ENCODE results near the gene SLIT1.
A peak's percentile ranks its signal among the peaks of the same experiment; 100 is the strongest.

The SLIT1 gene

GRCh38 chr10:96975136-96975535 is 210.6 kb downstream of the SLIT1 start:
- no peak for TF ChIP-seq ZNF70 (CRISPR knock-in tag; IDR thresholded peaks at IDR 0.05)
- no peak for TF ChIP-seq PPARA (CRISPR knock-in tag; IDR thresholded peaks at IDR 0.05; ENCODE audit: borderline replicate concordance)
- no peak for TF ChIP-seq TCF4 (CRISPR knock-in tag; IDR thresholded peaks at IDR 0.05; ENCODE audit: borderline replicate concordance)
- TF ChIP-seq, protein P1, sequence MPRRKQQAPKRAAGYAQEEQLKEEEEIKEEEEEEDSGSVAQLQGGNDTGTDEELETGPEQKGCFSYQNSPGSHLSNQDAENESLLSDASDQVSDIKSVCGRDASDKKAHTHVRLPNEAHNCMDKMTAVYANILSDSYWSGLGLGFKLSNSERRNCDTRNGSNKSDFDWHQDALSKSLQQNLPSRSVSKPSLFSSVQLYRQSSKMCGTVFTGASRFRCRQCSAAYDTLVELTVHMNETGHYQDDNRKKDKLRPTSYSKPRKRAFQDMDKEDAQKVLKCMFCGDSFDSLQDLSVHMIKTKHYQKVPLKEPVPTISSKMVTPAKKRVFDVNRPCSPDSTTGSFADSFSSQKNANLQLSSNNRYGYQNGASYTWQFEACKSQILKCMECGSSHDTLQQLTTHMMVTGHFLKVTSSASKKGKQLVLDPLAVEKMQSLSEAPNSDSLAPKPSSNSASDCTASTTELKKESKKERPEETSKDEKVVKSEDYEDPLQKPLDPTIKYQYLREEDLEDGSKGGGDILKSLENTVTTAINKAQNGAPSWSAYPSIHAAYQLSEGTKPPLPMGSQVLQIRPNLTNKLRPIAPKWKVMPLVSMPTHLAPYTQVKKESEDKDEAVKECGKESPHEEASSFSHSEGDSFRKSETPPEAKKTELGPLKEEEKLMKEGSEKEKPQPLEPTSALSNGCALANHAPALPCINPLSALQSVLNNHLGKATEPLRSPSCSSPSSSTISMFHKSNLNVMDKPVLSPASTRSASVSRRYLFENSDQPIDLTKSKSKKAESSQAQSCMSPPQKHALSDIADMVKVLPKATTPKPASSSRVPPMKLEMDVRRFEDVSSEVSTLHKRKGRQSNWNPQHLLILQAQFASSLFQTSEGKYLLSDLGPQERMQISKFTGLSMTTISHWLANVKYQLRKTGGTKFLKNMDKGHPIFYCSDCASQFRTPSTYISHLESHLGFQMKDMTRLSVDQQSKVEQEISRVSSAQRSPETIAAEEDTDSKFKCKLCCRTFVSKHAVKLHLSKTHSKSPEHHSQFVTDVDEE (CRISPR knock-in tag; IDR thresholded peaks at IDR 0.05) = no peak
- no peak for ATAC-seq

- peak; percentile 67; the same call in 1 of the 2 replicates for TF ChIP-seq TCF4 (CRISPR knock-in tag; IDR thresholded peaks at IDR 0.05; ENCODE audit: borderline replicate concordance)
- TF ChIP-seq, protein P2, sequence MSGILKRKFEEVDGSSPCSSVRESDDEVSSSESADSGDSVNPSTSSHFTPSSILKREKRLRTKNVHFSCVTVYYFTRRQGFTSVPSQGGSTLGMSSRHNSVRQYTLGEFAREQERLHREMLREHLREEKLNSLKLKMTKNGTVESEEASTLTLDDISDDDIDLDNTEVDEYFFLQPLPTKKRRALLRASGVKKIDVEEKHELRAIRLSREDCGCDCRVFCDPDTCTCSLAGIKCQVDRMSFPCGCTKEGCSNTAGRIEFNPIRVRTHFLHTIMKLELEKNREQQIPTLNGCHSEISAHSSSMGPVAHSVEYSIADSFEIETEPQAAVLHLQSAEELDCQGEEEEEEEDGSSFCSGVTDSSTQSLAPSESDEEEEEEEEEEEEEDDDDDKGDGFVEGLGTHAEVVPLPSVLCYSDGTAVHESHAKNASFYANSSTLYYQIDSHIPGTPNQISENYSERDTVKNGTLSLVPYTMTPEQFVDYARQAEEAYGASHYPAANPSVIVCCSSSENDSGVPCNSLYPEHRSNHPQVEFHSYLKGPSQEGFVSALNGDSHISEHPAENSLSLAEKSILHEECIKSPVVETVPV (CRISPR knock-in tag; IDR thresholded peaks at IDR 0.05) = no peak
- ATAC-seq = peak; percentile 43; the same call in 2 of the 3 replicates
These were observed 211.7 kb downstream of the SLIT1 start for GRCh38 chr10:96973809-96974747.

DNA sequence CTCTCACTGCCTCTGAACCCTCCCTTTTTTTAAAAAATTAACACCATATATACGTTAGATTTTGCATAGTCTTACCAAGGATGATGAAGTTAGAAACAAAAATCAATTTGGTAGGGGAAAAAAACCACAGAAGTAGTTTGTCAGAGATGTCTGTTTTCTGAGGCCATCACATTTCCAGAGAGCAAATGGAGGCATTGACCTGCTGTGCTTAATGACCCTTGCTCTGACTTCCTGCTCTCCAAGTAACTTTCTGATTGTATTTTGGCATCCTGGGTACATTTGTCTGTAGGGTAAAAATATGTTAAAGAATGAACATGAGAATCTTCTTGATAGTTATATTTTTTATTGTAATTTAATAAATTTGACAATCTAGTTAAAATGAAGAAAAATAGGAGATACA is 213.5 kb downstream of the SLIT1 start:
- TF ChIP-seq OSR1 (CRISPR knock-in tag; IDR thresholded peaks at IDR 0.05) (no peak), ARNTL (CRISPR knock-in tag; IDR thresholded peaks at IDR 0.05; ENCODE audit: borderline replicate concordance, low read depth) (no peak), ZNF8 (CRISPR knock-in tag; IDR thresholded peaks at IDR 0.05) (no peak), ZFP30 (CRISPR knock-in tag; IDR thresholded peaks at IDR 0.05) (no peak), RARB (CRISPR knock-in tag; IDR thresholded peaks at IDR 0.05) (no peak), POU6F1 (CRISPR knock-in tag; IDR thresholded peaks at IDR 0.05; ENCODE audit: borderline replicate concordance, low read depth) (no peak), ISL1 (CRISPR knock-in tag; IDR thresholded peaks at IDR 0.05) (no peak), ZNF70 (CRISPR knock-in tag; IDR thresholded peaks at IDR 0.05) (no peak), BACH2 (CRISPR knock-in tag; IDR thresholded peaks at IDR 0.05; ENCODE audit: borderline replicate concordance) (no peak), ZC3H10 (CRISPR knock-in tag; IDR thresholded peaks at IDR 0.05) (no peak), ZFP3 (CRISPR knock-in tag; IDR thresholded peaks at IDR 0.05) (no peak), PPARA (CRISPR knock-in tag; IDR thresholded peaks at IDR 0.05; ENCODE audit: borderline replicate concordance) (no peak), GLIS3 (CRISPR knock-in tag; IDR thresholded peaks at IDR 0.05) (no peak), TCF4 (CRISPR knock-in tag; IDR thresholded peaks at IDR 0.05; ENCODE audit: borderline replicate concordance) (no peak), CSDC2 (CRISPR knock-in tag; IDR thresholded peaks at IDR 0.05) (no peak)
- TF ChIP-seq, protein P3, sequence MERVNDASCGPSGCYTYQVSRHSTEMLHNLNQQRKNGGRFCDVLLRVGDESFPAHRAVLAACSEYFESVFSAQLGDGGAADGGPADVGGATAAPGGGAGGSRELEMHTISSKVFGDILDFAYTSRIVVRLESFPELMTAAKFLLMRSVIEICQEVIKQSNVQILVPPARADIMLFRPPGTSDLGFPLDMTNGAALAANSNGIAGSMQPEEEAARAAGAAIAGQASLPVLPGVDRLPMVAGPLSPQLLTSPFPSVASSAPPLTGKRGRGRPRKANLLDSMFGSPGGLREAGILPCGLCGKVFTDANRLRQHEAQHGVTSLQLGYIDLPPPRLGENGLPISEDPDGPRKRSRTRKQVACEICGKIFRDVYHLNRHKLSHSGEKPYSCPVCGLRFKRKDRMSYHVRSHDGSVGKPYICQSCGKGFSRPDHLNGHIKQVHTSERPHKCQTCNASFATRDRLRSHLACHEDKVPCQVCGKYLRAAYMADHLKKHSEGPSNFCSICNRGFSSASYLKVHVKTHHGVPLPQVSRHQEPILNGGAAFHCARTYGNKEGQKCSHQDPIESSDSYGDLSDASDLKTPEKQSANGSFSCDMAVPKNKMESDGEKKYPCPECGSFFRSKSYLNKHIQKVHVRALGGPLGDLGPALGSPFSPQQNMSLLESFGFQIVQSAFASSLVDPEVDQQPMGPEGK (CRISPR knock-in tag; IDR thresholded peaks at IDR 0.05; ENCODE audit: borderline replicate concordance) = no peak
- TF ChIP-seq, protein P4, sequence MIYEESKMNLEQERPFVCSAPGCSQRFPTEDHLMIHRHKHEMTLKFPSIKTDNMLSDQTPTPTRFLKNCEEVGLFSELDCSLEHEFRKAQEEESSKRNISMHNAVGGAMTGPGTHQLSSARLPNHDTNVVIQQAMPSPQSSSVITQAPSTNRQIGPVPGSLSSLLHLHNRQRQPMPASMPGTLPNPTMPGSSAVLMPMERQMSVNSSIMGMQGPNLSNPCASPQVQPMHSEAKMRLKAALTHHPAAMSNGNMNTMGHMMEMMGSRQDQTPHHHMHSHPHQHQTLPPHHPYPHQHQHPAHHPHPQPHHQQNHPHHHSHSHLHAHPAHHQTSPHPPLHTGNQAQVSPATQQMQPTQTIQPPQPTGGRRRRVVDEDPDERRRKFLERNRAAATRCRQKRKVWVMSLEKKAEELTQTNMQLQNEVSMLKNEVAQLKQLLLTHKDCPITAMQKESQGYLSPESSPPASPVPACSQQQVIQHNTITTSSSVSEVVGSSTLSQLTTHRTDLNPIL (CRISPR knock-in tag; IDR thresholded peaks at IDR 0.05; ENCODE audit: low read depth) = no peak
- TF ChIP-seq, protein P2 (CRISPR knock-in tag; IDR thresholded peaks at IDR 0.05) = no peak

More for the DNA sequence above, 213.5 kb downstream of the SLIT1 start:
- no peak for ATAC-seq
